Panc1 (cell line): ENCODE data around the gene SOBP. TPM values are rescaled to one million over a fixed set of nuclear protein-coding genes. Genes with fewer than 3 reads are reported as not detected.

Experiments used
- ATAC-seq: fragments of 200-7000 bp; cut with Tn5 transposase; 2 replicates; pipeline ENCODE4 v1.9.1; 2020; ENCODE audit warnings: mild to moderate bottlenecking, moderate library complexity
- BruUV-seq: library from RNA; stranded (reverse); fragments of 400-500 nt; replicated peaks from 2 replicates; lab custom pipeline; 2021; lab: Mats Ljungman, UMichigan
- CTCF ChIA-PET: fragments of 300-600 bp; sonication (Branson Sonifier 250); formaldehyde crosslinking; loops from one replicate; lab custom pipeline; 2022; ENCODE audit warnings: antibody characterized with exemption; lab: Charles Lee
- POLR2A ChIA-PET: fragments of 300-600 bp; sonication (Branson Sonifier 250); formaldehyde crosslinking; loops from one replicate; lab custom pipeline; 2022; ENCODE audit warnings: antibody characterized with exemption; lab: Charles Lee
- DNase-seq: peaks from one replicate; pipeline ENCODE4 v3.0.0-alpha.2; 2010; ENCODE audit warnings: low read depth, low spot score
- H3K27ac ChIP-seq: 2 replicates; pipeline ENCODE4 v1.5.1; 2011; ENCODE audit warnings: mild to moderate bottlenecking, low read length, inconsistent platforms
- H3K27me3 ChIP-seq: fragments of 200-500 bp; sonication (Bioruptor generic); 2 replicates; pipeline ENCODE4 v1.6.0; 2014; ENCODE audit warnings: low read length, inconsistent platforms; ENCODE audit not compliant: control insufficient read depth, insufficient read depth
- H3K36me3 ChIP-seq: fragments of 200-500 bp; sonication (Bioruptor generic); 2 replicates; pipeline ENCODE4 v1.5.1; 2014; ENCODE audit warnings: inconsistent platforms, mild to moderate bottlenecking, low read length, moderate library complexity; ENCODE audit not compliant: control insufficient read depth, insufficient read depth
- H3K4me1 ChIP-seq: 2 replicates; pipeline ENCODE4 v1.5.1; 2011; ENCODE audit warnings: inconsistent platforms, mild to moderate bottlenecking, low read length, moderate library complexity; ENCODE audit not compliant: control insufficient read depth, insufficient read depth
- H3K4me3 ChIP-seq, 2 experiments: 2 replicates each; pipeline ENCODE4 v1.5.1; 2011 to 2012; ENCODE audit warnings: low read depth in 2 of 2, low read length in 2 of 2, mild to moderate bottlenecking in 2 of 2, inconsistent platforms in 1 of 2, moderate library complexity in 1 of 2
- H3K9me3 ChIP-seq: fragments of 200-500 bp; sonication (Bioruptor generic); 2 replicates; pipeline ENCODE4 v1.5.1; 2014; ENCODE audit warnings: low read depth, mild to moderate bottlenecking, inconsistent platforms, low read length, moderate library complexity; ENCODE audit not compliant: control insufficient read depth, insufficient read depth
- POLR2AphosphoS5 ChIP-seq: IDR thresholded peaks from 2 replicates; pipeline ENCODE4 v1.6.1; 2012; ENCODE audit warnings: mild to moderate bottlenecking, low read depth, low read length, moderate library complexity
- SIN3A ChIP-seq: IDR thresholded peaks from 2 replicates; pipeline ENCODE4 v1.6.1; 2012; ENCODE audit warnings: low read depth, mild to moderate bottlenecking, low read length, moderate library complexity, borderline replicate concordance; ENCODE audit not compliant: insufficient read depth
- TCF7L2 ChIP-seq: IDR thresholded peaks from 2 replicates; pipeline ENCODE4 v1.6.1; 2011; ENCODE audit warnings: mild to moderate bottlenecking, low read depth, low read length, inconsistent platforms
- in situ Hi-C: cut with HindIII; loops from 2 replicates; pipeline ENCODE4 v1.10.0; 2016; ENCODE audit warnings: low sequenced_read_pairs, low pct_unique_long_range_greater_than_20kb
- intact Hi-C: fragments of 100-400 bp; cut with micrococcal nuclease; formaldehyde crosslinking; loops from one replicate; pipeline ENCODE4 v1.10.0; 2022; ENCODE audit not compliant: unreplicated experiment
- total RNA-seq: library from RNA; stranded (reverse); gene quantifications from one replicate; pipeline ENCODE4 v1.2.1, GENCODE V29; 2021; ENCODE audit not compliant: unreplicated experiment
- TF ChIP-seq, protein P1 (sequence below), 2 experiments: IDR thresholded peaks; 2 replicates each; pipeline ENCODE4 v1.6.1; 2011 to 2012; ENCODE audit warnings: low read depth in 2 of 2, control low read depth in 1 of 2, low read length in 1 of 2, mild to moderate bottlenecking in 1 of 2, moderate library complexity in 1 of 2; ENCODE audit not compliant: insufficient read depth in 1 of 2
- TF ChIP-seq, protein P2 (sequence below): fragments of 450-650 bp; IDR thresholded peaks from 2 replicates; pipeline ENCODE4 v1.5.1; 2017; ENCODE audit warnings: mild to moderate bottlenecking

SOBP gene
- total RNA-seq, 1 experiment from 2014 or later = 9.0 TPM

- POLR2A ChIA-PET = interaction anchor here (0.6 kb wide), 2 partner anchors 81 to 321 kb away, joined by 3 read pairs; no protein-coding TSS in a partner anchor
- in situ Hi-C loops = no loop called here
- no peak overlapping the region for H3K27ac ChIP-seq
Measured at GRCh38 chr6:107697682-107698081, 207.8 kb downstream of the SOBP start.

DNA sequence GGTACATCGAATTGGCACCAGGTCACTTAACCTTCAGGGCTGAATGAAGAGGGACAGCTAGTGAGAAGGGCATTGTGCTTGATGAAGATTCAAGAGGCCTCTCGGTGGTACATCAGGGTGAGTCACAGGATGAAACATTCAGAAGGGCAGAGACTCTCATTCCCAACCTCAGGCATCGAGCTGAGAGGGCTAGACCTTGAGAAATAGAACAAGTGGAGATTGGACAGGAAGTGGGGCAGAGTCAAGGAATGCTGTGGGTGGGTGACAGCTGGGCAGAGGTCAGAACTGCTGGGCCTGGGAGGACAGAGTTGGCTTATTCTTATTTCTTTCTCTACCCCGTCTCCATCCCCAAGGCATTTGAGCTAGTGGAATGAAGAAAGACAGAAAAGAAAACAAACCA, 208.2 kb downstream of the SOBP start:
- intact Hi-C loops (no loop called here), in situ Hi-C loops (no loop called here)
- no peak for TF ChIP-seq TCF7L2
- TF ChIP-seq SIN3A = no peak
- no peak for TF ChIP-seq POLR2AphosphoS5
- TF ChIP-seq, protein P1, sequence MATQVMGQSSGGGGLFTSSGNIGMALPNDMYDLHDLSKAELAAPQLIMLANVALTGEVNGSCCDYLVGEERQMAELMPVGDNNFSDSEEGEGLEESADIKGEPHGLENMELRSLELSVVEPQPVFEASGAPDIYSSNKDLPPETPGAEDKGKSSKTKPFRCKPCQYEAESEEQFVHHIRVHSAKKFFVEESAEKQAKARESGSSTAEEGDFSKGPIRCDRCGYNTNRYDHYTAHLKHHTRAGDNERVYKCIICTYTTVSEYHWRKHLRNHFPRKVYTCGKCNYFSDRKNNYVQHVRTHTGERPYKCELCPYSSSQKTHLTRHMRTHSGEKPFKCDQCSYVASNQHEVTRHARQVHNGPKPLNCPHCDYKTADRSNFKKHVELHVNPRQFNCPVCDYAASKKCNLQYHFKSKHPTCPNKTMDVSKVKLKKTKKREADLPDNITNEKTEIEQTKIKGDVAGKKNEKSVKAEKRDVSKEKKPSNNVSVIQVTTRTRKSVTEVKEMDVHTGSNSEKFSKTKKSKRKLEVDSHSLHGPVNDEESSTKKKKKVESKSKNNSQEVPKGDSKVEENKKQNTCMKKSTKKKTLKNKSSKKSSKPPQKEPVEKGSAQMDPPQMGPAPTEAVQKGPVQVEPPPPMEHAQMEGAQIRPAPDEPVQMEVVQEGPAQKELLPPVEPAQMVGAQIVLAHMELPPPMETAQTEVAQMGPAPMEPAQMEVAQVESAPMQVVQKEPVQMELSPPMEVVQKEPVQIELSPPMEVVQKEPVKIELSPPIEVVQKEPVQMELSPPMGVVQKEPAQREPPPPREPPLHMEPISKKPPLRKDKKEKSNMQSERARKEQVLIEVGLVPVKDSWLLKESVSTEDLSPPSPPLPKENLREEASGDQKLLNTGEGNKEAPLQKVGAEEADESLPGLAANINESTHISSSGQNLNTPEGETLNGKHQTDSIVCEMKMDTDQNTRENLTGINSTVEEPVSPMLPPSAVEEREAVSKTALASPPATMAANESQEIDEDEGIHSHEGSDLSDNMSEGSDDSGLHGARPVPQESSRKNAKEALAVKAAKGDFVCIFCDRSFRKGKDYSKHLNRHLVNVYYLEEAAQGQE (IDR thresholded peaks at IDR 0.05; ENCODE audit: insufficient read depth in 1 of 2, low read depth in 2 of 2, low read length in 1 of 2) = no peak
- TF ChIP-seq, protein P2, sequence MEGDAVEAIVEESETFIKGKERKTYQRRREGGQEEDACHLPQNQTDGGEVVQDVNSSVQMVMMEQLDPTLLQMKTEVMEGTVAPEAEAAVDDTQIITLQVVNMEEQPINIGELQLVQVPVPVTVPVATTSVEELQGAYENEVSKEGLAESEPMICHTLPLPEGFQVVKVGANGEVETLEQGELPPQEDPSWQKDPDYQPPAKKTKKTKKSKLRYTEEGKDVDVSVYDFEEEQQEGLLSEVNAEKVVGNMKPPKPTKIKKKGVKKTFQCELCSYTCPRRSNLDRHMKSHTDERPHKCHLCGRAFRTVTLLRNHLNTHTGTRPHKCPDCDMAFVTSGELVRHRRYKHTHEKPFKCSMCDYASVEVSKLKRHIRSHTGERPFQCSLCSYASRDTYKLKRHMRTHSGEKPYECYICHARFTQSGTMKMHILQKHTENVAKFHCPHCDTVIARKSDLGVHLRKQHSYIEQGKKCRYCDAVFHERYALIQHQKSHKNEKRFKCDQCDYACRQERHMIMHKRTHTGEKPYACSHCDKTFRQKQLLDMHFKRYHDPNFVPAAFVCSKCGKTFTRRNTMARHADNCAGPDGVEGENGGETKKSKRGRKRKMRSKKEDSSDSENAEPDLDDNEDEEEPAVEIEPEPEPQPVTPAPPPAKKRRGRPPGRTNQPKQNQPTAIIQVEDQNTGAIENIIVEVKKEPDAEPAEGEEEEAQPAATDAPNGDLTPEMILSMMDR = no peak
- DNase-seq = no peak
- CTCF ChIA-PET = interaction anchor here (0.6 kb wide), 1 partner anchor 24 kb away, joined by 5 read pairs; no protein-coding TSS in a partner anchor
- Histone ChIP-seq H3K4me3 (no peak overlapping the region), H3K27me3 (peaks cover 17% of the 10 kb centered on the region), H3K36me3 (no peaks in the 10 kb centered on the region), H3K27ac (no peak overlapping the region), H3K4me1 (no peaks in the 10 kb centered on the region), H3K9me3 (no peaks in the 10 kb centered on the region)
- ATAC-seq = no peak
- POLR2A ChIA-PET = interaction anchor here (0.6 to 0.7 kb wide), 3 partner anchors 41 to 320 kb away, joined by 3 to 6 read pairs (median 3); no protein-coding TSS in a partner anchor
- no TSS peak for BruUV-seq

More at GRCh38 chr6:107697682-107698081, 207.8 kb downstream of the SOBP start:
- DNase-seq = no peak
- H3K27me3 ChIP-seq = peaks cover 17% of the 10 kb centered on the region
- no peaks in the 10 kb centered on the region for H3K9me3 ChIP-seq
- H3K4me3 ChIP-seq = no peak overlapping the region
- TF ChIP-seq, protein P1 (IDR thresholded peaks at IDR 0.05; ENCODE audit: insufficient read depth in 1 of 2, low read depth in 2 of 2, low read length in 1 of 2) = no peak
- TF ChIP-seq TCF7L2 (no peak), SIN3A (no peak), POLR2AphosphoS5 (no peak)
- TF ChIP-seq, protein P2 = no peak
- intact Hi-C loops = no loop called here
- BruUV-seq = no TSS peak
- CTCF ChIA-PET = interaction anchor here (0.6 kb wide), 1 partner anchor 24 kb away, joined by 5 read pairs; no protein-coding TSS in a partner anchor
- H3K36me3 ChIP-seq = no peaks in the 10 kb centered on the region
- no peaks in the 10 kb centered on the region for H3K4me1 ChIP-seq
- ATAC-seq = no peak
